Endometrial microvascular endothelial cells (primary cell): ENCODE results near the gene CISD3. TPM values are rescaled to one million over a fixed set of nuclear protein-coding genes. Genes with fewer than 3 reads are reported as not detected.

ENCODE experiments used
- in situ Hi-C: cut with HindIII; loops from 2 replicates; pipeline ENCODE4 v1.10.0; 2017; ENCODE audit warnings: low sequenced_read_pairs, low pct_unique_long_range_greater_than_20kb; ENCODE audit errors: inconsistent ontology term
- total RNA-seq: library from RNA; depleted of rRNA; stranded (reverse); fragments of >200 nt; gene quantifications from one replicate; pipeline ENCODE4 v1.2.3, GENCODE V29; 2015; ENCODE audit errors: inconsistent ontology term

The CISD3 gene
- total RNA-seq, 1 donor from 2014 or later: 3.7 TPM

- in situ Hi-C loops: no loop called here
These were observed 9.9 kb downstream of the CISD3 start for GRCh38 chr17:38740044-38740443.

DNA sequence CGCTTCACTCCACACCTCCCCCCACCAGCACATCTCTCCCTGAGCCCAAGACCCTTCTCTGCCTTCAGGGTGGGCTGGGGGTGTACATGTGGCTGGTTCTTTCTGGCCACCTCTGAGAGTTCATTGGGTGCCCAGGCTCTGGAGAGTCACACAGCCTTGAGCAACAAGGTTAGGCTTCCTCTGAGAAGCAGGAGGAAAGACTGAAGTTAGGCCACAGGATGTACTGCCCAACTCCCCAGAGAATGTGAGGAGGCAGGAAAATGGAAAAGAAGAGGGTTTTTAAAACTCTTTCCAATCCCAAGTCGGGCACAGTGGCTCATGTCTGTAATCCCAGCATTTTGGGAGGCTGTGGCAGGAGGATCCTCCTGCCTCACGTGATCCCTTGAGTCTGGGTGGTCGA lies 10.7 kb downstream of the CISD3 start:
- in situ Hi-C loops: no loop called here

- in situ Hi-C loops: no loop called here
These were observed 11.3 kb downstream of the CISD3 start for GRCh38 chr17:38741461-38741860.

DNA sequence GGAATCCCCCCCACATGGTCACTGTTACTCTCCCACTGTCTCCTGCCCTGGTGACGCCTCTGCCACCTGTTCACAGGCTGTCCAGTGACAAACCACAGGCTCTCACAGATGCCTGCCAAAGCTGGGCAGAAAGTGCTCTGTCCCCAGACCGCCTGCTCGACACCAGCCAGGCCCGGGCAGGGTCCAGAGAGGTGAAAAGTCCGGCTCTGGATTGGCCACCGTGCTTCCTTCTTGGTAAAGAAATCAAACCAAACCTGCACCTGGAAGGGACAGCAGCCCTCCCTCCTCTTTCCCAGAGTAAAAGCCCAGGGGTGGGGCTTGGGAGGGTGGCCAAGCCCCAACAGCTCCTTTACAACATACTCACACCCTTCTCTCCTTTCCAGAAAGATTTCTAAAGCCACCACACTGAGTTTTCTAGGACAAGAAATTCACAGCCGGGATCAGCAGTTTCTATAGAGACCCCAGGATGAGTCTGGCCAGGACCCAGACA lies 11.8 kb downstream of the CISD3 start:
- in situ Hi-C loops: no loop called here

- in situ Hi-C loops: no loop called here
These were observed 12.5 kb downstream of the CISD3 start for GRCh38 chr17:38742411-38743308.

GRCh38 chr17:38743556-38744171 lies 13.5 kb downstream of the CISD3 start:
- in situ Hi-C loops: no loop called here

DNA sequence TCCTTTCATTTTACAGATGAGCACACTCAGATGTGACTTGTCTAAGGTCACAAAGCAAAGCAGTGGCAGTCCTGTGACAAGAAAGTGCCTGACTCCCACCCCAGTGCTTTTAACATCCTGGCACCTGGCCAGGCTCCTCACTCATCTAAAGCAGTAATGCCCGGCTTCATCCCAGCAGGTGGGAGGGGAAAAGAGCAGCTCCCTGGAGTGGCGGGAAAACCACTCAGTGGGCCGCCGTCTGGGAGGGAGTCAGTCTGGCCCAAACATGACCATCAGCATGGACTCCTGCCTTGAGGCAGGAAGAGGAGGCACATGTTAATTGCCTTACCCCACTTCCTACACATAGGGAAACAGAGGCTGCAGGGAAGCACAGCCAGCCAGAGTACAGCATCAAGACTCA lies 15.4 kb downstream of the CISD3 start:
- in situ Hi-C loops: no loop called here

DNA sequence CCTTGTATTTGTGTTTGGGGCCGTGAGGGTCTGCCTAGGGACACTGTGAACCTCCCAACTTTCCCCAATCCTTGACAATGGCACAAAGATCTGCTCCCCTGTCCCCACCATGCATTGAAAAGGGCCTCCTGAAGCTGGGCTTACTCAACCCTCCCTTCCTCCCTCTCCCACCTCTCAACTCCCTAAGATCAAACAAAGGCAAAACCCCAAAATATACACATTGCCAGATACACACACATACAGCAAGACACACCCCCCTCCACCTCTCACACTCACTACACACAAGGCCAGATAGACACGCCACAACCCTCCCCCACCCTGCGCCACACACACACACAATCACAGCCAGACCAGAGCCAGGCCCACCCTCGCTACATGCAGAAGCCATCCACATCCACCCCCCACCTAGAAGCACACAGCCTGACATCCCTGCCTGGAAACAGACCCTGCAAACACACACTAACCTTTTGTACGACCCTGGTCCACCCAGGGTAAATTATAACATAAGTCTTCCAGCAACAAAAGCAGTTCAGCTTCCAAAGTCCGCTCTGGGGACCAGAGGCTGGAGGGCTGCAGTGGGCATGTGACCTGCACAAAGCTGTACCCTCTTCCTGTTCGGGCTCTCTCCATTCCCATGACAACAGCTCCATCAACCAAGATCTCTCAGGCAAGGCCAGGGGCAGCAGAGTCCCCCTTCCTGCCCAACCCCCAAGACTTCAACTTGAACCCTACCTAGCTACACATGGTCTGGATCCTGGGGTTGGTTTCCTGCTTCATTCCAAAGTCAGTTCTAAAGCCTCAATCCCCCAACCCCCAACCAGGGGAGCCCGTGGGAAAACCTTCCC lies 16.1 kb downstream of the CISD3 start:
- in situ Hi-C loops: no loop called here

DNA sequence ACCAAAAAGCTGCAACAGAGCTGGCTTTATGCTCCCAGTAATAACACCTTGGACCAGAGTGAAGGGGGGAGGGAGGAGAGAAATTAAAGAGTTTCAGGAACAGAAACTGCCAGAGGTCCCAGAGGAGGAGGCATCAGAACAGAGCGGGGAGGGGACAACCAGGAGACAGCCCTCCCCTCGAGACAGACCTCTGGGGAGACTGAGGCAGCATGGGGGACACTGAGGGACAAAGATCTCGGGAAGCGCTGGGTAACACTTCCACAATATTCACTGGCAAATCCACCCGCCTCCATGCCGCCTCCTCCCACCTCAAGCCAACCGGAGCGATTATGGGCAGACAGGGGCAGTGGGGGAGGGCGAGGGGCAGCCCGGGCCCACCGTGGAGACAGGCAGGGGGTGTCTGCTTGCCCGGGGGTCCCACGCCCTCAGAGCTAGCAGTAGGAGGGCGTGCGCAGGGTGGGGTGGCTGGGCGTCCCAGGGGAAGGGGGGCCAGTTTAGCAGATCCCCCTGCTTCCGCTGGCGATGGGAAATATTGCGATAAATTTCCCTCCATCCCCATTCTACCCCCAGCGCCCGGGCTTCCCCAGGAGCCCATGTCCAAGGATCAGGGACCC lies 16.8 kb downstream of the CISD3 start:
- in situ Hi-C loops: no loop called here

GRCh38 chr17:38747463-38748148 lies 17.5 kb downstream of the CISD3 start:
- in situ Hi-C loops: no loop called here

GRCh38 chr17:38748149-38748891 lies 18.2 kb downstream of the CISD3 start, which contains the start of gene PCGF2:
PCGF2 (minus strand) TSS chr17:38748336; CDS start chr17:38740402, 7,934 bp downstream.
- in situ Hi-C loops: no loop called here

DNA sequence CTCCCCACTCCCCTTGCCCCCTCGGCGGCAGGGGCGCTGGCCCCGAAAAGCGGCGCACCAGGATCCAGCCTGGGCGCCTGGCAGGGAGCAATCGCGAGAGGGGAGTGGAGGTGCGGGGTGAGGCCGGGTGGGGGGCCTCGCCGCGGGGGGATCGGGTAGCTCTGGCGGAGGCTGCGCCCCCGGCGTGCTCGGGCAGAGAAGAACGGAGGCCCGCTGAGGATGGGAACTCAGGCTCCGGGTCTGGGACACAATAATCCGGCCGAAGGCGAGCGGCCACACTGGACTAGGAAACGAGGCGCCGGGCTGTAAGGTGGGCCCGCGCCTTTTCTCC lies 18.7 kb downstream of the CISD3 start:
- in situ Hi-C loops: no loop called here

GRCh38 chr17:38749223-38750043 lies 19.3 kb downstream of the CISD3 start:
- in situ Hi-C loops: no loop called here

DNA sequence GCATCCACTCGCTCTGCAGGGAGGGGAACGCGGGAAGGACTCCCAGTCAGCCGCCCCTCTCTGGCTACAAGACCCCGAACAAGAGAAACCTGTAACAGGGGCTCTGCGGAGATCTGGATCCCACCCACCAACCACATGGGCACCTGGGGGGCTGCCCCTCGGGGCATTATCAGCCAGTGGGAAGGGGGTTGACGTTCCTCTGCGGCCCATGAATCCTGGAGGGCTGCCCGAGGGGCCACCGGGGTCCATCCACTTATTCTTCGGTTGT lies 19.8 kb downstream of the CISD3 start:
- in situ Hi-C loops: no loop called here

- in situ Hi-C loops: no loop called here
These were observed 20.4 kb downstream of the CISD3 start for GRCh38 chr17:38750312-38751121.

DNA sequence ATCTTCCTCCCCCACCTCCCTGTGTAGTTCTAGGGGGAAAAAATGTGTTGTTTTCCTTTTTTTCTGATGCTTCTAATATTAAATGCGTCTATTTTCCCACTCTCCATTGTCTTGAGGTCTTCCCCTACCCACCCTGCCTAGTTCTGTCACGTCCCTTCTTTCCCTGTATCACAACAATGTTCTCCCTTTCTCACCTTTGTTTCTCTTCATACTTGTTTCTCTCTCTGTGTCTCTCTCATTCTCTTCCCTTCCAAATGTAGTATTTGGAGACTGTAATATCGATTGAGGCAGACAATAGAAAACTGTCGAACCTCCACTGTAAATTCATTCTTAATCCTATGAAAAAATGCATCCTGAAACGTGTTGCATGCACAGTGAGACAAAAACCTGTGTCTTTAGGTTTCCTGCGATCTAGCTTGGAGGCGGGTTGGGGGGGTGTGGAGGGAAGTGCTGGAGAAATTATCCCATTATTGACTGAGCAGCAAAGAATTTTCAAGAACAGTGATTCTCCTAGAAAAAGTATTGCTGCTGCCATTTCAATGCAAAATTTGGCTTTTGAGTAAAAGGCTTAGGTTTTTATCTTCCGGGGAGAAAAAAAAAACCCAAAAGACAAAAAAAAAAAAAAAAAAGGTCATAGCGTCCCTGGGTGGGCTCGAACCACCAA lies 21.1 kb downstream of the CISD3 start:
- in situ Hi-C loops: no loop called here
